Activated CD8-positive, alpha-beta memory T cell treated with anti-CD3 and anti-CD28 coated beads, Interleukin-2, amount 50 U/mL, for 4 hours (primary cell): ENCODE measurements around the gene CENPH.
"Not testable (repeated sequence)": the region's sequence is repeated elsewhere in the genome, so short reads cannot be mapped to it uniquely, and the experiment has no call there.

Source experiments
- DNase-seq: peaks from one replicate; pipeline ENCODE4 v3.0.0-alpha.2; 2020

Gene CENPH

GRCh38 chr5:69255940-69256339 is 66.6 kb downstream of the CENPH start:
- DNase-seq: not testable (repeated sequence)

GRCh38 chr5:69257577-69257976 is 68.2 kb downstream of the CENPH start:
- no peak for DNase-seq
